NCI-H2029 treated with DMSO at 0.1 percent for 48 hours (cell line): ENCODE data around the gene MEAF6.
"Not testable (repeated sequence)": the region's sequence is repeated elsewhere in the genome, so short reads cannot be mapped to it uniquely, and the experiment has no call there.

Source experiments
- DNase-seq: peaks from one replicate; lab custom pipeline; 2025; lab: John Stamatoyannopoulos, UW

The MEAF6 gene

DNA sequence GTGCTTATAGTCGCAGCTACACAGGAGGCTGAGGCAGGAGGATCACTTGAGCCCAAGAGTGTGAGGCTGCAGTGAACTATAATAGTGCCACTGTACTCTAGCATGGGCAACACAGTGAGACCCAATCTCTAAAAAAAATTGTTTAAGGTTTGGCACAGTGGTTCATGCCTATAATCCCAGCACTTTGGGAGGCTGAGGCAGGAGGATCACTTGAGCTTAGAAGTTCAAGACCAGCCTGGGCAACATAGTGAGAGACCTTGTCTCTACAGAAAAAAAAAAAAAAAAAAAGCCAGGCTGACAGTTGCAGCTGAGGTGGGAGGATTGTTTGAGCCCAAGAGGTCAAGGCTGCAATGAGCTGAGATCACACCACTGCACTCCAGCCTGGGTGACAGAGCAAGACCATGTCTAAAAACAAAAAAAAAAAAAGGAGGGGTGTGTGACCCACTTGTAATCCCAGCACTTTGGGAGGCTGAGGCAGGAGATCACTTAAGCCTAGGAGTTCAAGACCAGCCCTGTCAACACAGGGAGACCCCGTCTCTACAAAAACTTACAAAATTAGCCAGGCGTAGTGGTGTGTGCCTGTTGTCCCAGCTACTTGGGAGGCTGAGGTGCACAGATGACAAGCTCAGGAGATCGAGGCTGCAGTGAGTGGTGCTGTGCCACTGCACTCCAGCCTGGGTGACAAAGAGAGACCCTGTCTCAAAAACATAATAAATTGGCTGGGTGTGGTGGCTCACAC lies 18.0 kb upstream of the MEAF6 start:
- DNase-seq: not testable (repeated sequence)

DNA sequence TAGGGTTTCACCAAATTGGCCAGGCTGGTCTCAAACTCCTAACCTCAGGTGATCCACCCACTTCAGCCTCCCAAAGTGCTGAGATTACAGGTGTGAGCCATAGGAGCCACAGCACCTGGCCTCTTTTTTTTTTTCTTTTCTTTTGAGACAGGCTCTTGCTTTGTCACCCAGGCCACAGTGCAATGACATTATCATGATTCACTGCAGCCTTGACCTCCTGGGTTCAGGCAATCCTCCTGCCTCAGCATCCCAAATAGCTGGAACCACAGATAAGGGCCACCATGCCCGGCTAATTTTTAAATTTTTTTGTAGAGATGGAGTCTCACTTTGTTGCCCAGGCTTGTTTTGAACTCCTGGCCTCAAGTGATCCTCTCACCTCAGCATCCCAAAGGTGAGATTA lies 15.3 kb upstream of the MEAF6 start:
- not testable (repeated sequence) for DNase-seq

DNA sequence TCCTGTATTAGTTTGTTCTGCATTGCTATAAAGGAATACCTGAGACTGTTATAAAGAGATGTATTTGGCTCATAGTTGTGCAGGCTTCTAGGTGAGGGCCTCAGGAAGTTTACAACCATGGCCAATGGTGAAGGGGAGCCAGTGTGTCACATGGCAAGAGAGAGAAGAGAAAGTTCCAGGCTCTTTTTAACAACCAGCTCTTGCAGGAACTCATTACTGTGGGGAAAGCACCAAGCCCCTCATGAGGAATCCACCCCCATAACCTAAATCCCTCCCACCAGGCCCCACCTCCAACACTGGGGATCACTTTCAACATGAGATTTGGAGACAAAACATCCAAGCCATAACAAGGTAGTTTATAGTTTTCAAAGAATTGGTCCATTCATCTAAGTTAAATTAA lies 5.0 kb upstream of the MEAF6 start:
- no peak for DNase-seq

DNA sequence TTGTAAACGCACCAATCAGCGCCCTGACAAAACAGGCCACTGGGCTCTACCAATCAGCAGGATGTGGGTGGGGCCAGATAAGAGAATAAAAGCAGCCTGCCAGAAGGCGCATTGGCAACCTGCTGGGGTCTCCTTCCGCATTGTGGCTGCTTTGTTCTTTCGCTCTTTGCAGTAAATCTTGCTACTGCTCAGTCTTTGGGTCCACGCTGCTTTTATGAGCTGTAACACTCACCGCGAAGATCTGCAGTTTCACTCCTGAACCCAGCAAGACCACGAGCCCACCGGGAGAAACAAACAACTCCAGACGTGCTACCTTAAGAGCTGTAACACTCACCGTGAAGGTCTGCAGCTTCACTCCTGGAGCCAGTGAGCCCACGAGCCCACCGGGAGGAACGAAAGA lies 4.4 kb upstream of the MEAF6 start:
- DNase-seq: not testable (repeated sequence)

DNA sequence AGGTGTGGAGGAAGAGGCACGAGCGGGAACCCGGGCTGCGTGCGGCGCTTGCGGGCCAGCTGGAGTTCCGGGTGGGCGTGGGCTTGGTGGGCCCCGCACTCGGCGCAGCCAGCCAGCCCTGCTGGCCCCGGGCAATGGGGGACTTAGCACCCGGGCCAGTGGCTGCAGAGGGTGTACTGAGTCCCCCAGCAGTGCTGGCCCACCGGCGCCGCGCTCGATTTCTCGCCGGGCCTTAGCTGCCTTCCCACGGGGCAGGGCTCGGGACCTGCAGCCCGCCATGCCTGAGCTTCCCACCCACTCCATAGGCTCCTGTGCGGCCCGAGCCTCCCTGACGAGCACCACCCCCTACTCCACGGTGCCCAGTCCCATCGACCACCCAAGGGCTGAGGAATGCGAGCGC lies 3.7 kb upstream of the MEAF6 start:
- DNase-seq: not testable (repeated sequence)

DNA sequence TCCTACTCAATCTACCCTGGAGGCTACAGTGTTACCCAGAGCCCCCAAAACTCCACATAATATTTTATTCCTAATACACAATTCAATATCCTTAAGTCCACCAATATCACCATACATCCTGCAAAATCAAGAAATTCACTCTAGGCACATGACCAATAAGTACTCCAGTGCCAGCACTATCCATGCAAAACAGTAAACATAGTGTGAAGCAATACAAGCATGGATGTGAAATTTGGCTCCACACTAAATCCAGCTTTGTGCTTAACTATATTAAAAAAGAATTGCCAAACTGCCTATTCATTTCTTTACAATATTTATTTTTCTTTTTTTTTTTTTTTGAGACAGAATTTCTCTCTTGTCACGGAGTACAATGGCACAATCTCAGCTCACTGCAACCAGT lies 3.0 kb upstream of the MEAF6 start:
- no peak for DNase-seq

DNA sequence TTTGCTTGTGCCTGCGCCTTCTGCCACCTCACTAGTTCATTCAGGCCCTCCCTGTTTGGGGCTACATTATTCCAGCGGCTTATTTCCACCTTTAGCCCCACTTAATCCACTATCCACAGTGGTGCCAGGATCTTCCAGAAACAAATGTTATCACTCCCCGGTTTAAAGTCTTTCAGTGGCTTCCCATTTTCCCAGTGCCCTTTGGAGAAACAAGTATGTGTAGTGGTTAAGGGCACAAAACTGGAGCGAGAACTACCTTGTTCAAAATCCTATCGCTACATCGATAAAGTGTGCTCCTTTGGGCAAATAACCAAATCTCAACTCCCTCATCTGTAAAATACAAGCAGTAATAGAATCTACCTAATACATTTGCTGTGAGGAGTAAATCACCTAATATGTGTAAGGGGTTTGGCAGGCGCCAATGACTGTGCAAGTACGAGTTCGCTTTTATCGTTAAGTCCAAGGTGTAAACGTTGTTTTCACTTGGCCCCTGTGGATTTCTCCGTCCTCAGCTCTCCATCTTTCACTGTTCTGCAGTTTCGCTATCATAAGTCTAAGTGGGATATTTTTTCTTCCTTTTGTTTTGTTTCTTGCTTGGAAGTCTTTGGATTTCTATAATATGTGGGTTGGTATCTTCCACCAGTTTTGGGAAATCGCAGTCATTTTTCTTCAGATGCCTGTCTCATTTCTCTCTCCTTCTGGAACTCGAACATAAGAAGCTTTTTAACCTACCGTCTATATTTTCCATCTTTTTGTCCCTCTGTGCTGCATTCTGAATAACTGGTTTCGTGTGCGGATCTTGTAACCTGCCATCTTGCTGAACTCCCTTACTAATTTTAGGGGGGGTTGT lies 844 bp upstream of the MEAF6 start:
- DNase-seq: no peak

DNA sequence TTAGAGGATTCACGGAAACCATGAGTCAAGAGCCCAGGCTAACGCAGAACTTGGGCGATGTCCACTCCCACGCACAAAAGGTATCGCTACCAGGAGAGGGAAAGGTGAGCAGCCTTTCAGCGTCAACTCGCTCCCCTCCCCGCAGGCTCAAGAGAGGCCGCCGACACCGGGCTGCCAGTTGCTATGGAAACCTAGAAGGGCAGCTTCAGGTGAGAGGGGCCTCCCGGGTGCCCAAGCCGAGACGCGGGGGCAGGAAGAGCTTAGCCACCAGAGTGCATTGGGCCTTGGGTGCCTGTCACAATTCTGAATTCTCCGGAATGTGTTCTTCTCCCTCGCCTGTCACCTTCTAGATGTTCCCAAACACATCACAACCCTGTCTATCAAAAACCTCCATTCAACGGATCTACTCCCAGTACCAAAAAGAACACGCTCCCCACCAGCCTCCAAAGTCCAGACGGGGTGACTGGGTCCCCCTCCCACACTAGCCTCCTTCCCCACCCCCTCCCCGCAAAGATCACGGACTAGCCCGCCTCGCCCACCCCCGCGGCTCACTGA lies 694 bp downstream of the MEAF6 start:
- peak; percentile 86 for DNase-seq

DNA sequence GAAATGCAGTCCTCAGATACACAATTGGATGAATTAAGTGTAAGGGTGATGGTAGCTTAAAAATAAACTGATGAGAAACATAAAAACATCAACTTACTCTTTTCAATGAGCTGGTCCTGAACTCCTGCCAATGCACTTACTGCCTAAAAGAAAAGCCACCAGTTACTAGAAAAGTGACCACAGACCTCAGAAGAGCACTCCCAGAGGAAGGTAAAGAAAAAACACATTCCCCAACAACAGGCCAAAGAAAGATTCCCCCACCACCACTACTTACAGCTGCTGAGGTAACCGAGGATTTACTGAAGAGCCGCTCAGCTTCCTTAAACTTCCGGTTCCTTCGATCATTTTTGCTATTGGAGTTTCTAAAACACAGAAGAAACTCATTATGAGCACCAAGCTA lies 5.4 kb downstream of the MEAF6 start:
- DNase-seq: no peak

DNA sequence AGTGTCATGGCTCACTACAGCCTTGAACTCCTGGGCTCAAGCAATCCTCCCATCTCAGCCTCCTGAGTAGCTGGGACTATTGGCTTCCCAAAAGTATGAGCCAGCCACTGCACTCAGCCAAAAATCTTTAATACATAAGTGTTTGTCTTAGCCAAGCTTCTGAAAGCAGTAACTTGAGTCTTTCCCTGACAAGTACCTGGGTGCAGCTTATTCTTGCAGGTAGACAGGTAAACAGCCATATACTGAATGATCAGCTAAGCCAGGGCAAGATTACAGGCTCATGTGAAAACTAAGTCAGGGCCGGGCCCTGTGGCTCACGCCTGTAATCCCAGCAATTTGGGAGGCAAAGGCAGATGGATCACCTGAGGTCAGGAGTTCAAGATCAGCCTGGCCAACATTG lies 7.8 kb downstream of the MEAF6 start:
- DNase-seq: no peak

DNA sequence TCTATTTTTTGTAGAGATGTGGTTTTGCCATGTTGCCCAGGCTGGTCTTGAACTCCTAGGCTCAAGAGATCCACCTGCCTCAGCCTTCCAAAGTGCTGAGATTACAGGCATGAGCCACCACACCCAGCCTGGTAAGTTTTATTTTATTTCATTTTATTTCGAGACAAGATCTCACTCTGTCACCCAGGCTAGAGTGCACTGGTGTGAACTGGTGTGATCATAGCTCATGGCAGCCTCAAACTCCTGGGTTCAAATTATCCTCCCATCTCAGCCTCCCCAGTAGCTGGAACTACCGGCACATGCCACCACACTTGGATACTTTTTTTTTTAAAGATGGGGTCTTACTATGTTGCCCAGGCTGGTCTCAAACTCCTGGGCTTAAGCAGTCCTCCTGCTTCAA lies 11.8 kb downstream of the MEAF6 start:
- DNase-seq: not testable (repeated sequence)

DNA sequence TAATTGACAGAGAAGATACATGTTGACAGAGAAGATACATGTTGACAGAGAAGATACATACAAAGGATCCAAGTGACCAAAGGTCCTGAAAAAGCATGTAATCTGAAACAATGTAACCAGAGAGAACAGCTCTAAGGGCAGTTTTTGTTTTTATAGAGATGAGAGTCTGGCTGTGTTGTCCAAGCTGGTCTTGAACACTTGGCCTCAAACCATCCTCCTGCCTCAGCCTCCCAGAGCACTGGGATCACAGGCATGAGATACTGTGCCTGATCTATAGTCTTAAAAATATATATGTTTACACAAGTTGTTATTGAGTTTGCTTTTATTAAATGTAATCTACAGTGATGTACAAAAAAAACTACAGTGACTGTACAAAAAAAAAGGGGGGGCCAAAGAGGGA lies 12.5 kb downstream of the MEAF6 start:
- DNase-seq: no peak

DNA sequence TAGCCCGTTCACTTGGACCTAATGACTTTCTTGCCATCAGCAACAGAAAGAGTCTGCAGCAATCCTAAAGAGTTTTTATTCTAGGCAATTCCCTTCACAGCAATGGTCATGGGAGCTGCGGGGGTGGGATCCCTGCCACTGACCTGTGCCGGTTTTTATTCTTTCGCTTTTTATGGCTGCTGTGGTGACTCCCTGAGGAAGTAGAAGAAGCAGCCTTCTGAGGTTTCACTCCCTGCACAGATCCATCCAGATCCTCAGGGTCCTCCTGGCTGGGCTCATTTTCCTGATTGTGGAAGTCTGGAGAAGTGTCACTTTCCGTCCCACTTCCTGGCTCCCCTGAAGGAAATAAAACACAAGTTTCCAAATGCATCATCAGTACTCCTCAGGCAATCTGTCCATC lies 12.9 kb downstream of the MEAF6 start:
- no peak for DNase-seq

DNA sequence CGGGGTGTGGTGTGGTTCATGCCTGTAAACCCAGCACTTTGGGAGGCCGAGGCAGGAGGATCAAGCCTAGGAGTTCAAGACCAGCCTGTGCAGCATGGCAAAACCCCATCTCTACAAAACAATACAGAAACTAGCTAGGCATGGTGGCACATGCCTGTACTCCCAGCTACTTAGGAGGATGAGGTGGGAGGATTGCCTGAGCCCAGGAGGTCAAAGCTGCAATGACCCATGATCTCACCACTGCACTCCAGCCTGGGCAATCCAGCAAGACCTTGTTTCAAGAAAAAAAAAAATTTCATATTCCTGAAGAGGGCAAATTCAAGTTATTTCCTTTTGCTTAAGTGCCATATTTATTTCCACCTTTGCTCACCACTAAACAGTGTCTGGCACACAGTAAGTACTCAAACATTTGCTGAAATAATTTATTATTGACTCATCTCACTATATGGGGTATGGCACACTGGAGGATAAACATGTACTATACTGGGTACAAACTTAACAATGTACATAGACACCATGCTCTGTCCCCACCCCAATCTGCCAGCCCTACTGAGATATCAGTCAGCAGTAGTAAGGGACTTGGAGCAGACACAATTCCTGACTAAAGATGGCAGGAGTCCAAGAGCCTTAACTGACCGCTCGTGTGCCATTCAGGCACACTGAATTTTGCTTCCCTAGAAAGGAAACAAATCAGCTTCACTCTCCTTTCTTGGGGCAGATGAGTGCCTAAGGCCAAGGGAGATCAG lies 15.5 kb downstream of the MEAF6 start:
- peak; percentile 99 for DNase-seq

DNA sequence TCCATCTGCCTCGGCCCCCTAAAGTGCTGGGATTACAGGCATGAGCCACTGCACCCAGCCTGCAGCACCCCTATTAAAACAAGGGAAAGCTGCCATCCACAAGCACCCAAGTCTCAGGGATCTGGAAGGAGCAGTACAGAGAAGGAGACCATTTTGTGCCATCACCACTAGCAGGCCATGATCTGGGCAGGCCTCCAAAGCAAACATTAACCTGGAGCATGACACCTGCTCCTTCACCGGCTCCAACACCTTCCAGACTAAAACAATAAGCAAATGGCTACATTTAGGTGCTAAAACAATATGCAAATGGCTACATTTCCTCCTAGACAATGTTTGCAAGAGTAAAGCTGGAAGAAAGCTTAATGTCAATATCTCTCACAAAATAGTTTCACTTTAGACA lies 16.7 kb downstream of the MEAF6 start:
- DNase-seq: peak; percentile 100

DNA sequence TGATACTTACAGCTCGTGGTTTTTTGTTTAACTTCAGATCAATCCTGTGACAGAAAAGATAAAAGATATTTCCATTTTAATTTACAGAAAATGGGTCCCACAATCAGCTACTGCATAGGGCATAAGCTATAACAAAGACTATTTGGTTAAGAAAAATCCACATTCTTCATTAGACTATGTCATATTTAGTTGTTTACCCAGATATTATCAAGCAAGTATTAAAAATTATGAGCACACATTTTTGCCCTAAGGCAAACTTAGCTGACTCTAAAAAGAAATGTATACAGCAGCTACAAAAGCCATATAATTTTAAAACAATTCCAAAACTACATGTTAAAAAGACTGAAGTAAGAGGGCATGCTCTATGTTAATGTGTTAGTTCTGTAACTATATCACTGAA lies 18.7 kb downstream of the MEAF6 start:
- no peak for DNase-seq

DNA sequence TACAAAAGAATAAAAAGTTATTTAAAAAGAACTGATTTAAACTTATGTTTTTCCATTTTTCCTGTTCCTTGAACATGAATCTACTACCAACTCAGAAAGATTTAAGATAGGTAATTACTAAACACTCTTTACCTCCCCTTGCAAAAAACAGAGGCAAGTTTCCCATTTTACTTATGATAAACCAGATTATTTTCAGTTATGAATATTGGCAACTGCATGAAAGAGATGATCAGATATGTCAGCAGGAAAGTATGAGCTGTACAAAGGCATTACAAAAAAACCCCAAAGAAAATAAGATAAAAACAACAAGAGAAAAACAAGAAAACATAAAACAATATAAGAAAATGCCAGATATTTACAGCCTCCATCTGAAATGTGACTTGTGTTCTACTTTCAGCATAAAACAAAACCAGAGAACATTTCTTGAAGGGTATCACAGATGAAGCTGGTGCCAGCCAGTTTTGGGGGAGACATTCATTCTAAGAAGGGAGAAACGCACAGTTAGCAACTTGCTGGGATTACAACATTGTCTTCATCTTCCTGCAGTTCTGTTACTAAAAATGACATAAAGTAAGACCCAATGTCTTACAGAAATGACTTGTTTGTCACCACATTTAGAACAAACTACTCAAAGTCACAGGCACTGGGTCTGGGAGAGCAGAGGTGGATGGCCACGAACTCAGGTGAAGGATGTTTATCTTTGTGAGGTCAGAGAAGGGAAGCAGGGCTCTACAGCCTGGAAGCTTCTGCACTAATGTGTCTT lies 21.0 kb downstream of the MEAF6 start:
- no peak for DNase-seq

DNA sequence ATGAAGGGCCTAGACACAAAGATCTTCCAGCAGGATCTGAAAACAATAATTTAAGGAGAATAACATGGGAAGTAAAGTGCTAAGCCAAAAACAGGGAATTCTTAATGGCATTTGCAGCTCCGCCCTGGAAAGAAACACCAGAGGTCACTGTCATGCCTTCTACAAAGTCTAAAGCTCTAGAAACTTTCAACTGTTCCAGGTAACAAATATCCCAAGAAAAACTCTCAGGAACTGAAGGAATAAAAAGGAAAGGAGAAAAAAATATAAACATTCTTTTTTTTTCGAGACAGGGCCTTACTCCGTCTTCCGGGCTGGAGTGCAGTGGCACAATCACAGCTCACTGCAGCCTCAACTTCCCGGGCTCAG lies 27.0 kb downstream of the MEAF6 start:
- DNase-seq: no peak

DNA sequence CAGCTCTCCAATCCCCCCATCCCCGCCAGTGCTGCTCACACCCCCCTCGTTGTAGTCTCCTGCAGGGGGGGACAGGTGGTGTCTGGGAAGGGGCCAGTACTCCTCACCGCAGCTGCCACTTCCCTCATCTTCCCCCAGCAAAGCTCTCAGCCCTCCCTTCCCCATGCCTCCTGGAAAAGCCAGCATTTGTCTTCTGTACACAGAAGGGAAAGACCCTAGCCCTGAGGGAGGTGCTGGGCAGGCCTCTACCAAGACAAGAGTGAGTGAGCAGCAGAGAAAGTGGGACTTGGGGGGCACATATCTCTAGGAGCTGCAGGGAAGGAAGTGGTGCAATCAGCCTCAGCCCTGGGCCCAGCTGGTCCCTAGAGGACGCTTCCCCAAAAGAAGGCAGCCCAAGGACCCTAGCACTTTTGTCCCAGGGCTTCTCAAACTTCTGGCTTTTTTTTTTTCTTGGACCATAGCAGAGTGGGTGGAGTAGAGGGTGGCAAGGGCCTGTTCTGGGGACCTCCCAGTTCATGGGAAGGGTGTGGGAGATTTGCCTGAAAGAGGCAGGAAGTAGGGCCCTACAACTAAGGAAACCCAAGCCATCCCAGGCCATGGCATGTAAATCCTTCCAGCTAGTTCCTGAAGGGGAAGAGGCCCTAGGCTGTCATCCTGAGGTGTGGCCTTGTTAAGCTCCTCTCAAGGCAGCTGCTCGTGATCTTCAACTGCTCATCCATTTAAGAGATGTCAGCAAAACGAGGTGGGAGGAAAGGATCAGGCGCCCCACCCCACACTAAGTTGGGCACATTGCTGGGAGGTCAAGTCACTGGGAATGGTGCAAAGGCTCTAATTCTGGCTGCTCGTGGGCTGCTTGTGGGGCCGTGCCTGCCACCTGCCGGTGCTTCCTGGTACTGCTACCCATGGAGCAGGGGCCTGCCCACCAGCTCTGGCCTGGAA lies 27.6 kb downstream of the MEAF6 start:
- peak; percentile 87 for DNase-seq

DNA sequence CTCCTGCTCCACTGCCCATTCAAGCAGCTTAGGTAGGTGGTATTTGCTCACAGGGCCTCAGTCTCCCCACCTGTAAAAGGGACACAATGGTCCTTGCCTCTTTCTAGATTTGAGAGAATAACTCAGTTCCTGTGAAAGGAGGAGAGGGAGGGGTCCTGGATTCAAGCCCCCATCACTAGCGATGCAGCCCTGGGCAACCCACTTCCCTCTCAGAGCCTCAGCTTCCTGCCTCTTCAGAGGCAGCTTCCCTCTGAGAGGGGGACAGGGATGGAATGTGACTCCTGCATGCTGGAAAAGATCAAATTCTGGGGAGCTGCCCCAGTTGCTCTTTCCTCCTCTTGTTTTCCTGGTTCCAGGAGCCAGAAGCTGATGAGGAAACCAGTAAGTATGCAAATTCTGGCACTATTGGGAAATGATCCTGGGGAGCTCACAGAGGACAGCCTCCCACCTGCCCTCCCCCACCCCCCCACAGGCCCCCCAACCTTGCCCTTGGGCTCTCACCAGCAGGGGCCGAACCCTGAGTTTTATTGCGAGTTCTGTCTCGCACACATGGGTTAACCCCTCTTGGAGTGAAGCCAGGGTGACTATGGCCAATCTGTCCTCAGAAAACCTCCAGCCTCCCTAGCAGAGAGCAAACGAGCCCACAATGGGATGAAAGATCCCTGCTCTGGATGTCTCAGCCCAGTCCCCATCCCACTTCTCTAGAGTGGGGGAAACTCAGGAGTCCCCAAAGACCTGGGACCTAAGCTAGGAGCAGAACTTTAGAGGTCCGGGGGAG lies 28.5 kb downstream of the MEAF6 start:
- no peak for DNase-seq
